Panc1 (cell line): ENCODE data around the gene PIK3R1. TPM values are rescaled to one million over a fixed set of nuclear protein-coding genes. Genes with fewer than 3 reads are reported as not detected.

Source experiments
- ATAC-seq: fragments of 200-7000 bp; cut with Tn5 transposase; 2 replicates; pipeline ENCODE4 v1.9.1; 2020; ENCODE audit warnings: mild to moderate bottlenecking, moderate library complexity
- BruUV-seq: library from RNA; stranded (reverse); fragments of 400-500 nt; replicated peaks from 2 replicates; lab custom pipeline; 2021; lab: Mats Ljungman, UMichigan
- CTCF ChIA-PET: fragments of 300-600 bp; sonication (Branson Sonifier 250); formaldehyde crosslinking; loops from one replicate; lab custom pipeline; 2022; ENCODE audit warnings: antibody characterized with exemption; lab: Charles Lee
- POLR2A ChIA-PET: fragments of 300-600 bp; sonication (Branson Sonifier 250); formaldehyde crosslinking; loops from one replicate; lab custom pipeline; 2022; ENCODE audit warnings: antibody characterized with exemption; lab: Charles Lee
- DNase-seq: peaks from one replicate; pipeline ENCODE4 v3.0.0-alpha.2; 2010; ENCODE audit warnings: low read depth, low spot score
- H3K27ac ChIP-seq: 2 replicates; pipeline ENCODE4 v1.5.1; 2011; ENCODE audit warnings: mild to moderate bottlenecking, low read length, inconsistent platforms
- H3K27me3 ChIP-seq: fragments of 200-500 bp; sonication (Bioruptor generic); 2 replicates; pipeline ENCODE4 v1.6.0; 2014; ENCODE audit warnings: low read length, inconsistent platforms; ENCODE audit not compliant: control insufficient read depth, insufficient read depth
- H3K36me3 ChIP-seq: fragments of 200-500 bp; sonication (Bioruptor generic); 2 replicates; pipeline ENCODE4 v1.5.1; 2014; ENCODE audit warnings: inconsistent platforms, mild to moderate bottlenecking, low read length, moderate library complexity; ENCODE audit not compliant: control insufficient read depth, insufficient read depth
- H3K4me1 ChIP-seq: 2 replicates; pipeline ENCODE4 v1.5.1; 2011; ENCODE audit warnings: inconsistent platforms, mild to moderate bottlenecking, low read length, moderate library complexity; ENCODE audit not compliant: control insufficient read depth, insufficient read depth
- H3K4me3 ChIP-seq, 2 experiments: 2 replicates each; pipeline ENCODE4 v1.5.1; 2011 to 2012; ENCODE audit warnings: low read depth in 2 of 2, low read length in 2 of 2, mild to moderate bottlenecking in 2 of 2, inconsistent platforms in 1 of 2, moderate library complexity in 1 of 2
- H3K9me3 ChIP-seq: fragments of 200-500 bp; sonication (Bioruptor generic); 2 replicates; pipeline ENCODE4 v1.5.1; 2014; ENCODE audit warnings: low read depth, mild to moderate bottlenecking, inconsistent platforms, low read length, moderate library complexity; ENCODE audit not compliant: control insufficient read depth, insufficient read depth
- CTCF ChIP-seq: fragments of 450-650 bp; IDR thresholded peaks from 2 replicates; pipeline ENCODE4 v1.5.1; 2017; ENCODE audit warnings: mild to moderate bottlenecking
- POLR2AphosphoS5 ChIP-seq: IDR thresholded peaks from 2 replicates; pipeline ENCODE4 v1.6.1; 2012; ENCODE audit warnings: mild to moderate bottlenecking, low read depth, low read length, moderate library complexity
- REST ChIP-seq, 2 experiments: IDR thresholded peaks; 2 replicates each; pipeline ENCODE4 v1.6.1; 2011 to 2012; ENCODE audit warnings: low read depth in 2 of 2, control low read depth in 1 of 2, low read length in 1 of 2, mild to moderate bottlenecking in 1 of 2, moderate library complexity in 1 of 2; ENCODE audit not compliant: insufficient read depth in 1 of 2
- SIN3A ChIP-seq: IDR thresholded peaks from 2 replicates; pipeline ENCODE4 v1.6.1; 2012; ENCODE audit warnings: low read depth, mild to moderate bottlenecking, low read length, moderate library complexity, borderline replicate concordance; ENCODE audit not compliant: insufficient read depth
- TCF7L2 ChIP-seq: IDR thresholded peaks from 2 replicates; pipeline ENCODE4 v1.6.1; 2011; ENCODE audit warnings: mild to moderate bottlenecking, low read depth, low read length, inconsistent platforms
- in situ Hi-C: cut with HindIII; loops from 2 replicates; pipeline ENCODE4 v1.10.0; 2016; ENCODE audit warnings: low sequenced_read_pairs, low pct_unique_long_range_greater_than_20kb
- intact Hi-C: fragments of 100-400 bp; cut with micrococcal nuclease; formaldehyde crosslinking; loops from one replicate; pipeline ENCODE4 v1.10.0; 2022; ENCODE audit not compliant: unreplicated experiment
- total RNA-seq: library from RNA; stranded (reverse); gene quantifications from one replicate; pipeline ENCODE4 v1.2.1, GENCODE V29; 2021; ENCODE audit not compliant: unreplicated experiment

The PIK3R1 gene
- total RNA-seq, 1 experiment from 2014 or later: 23.4 TPM

GRCh38 chr5:68343421-68343826, 127.9 kb downstream of the PIK3R1 start:
- Histone ChIP-seq H3K27me3 (no peaks in the 10 kb centered on the region), H3K36me3 (no peaks in the 10 kb centered on the region), H3K4me3 (no peak overlapping the region), H3K9me3 (no peaks in the 10 kb centered on the region), H3K27ac (no peak overlapping the region), H3K4me1 (no peaks in the 10 kb centered on the region)
- BruUV-seq: no TSS peak
- ATAC-seq: no peak
- TF ChIP-seq SIN3A (no peak), CTCF (no peak), REST (IDR thresholded peaks at IDR 0.05; ENCODE audit: insufficient read depth in 1 of 2, low read depth in 2 of 2, low read length in 1 of 2) (no peak), POLR2AphosphoS5 (no peak), TCF7L2 (no peak)
- intact Hi-C loops (no loop called here), in situ Hi-C loops (no loop called here)
- ChIA-PET CTCF (no interaction called here), POLR2A (no interaction called here)
- no peak for DNase-seq

GRCh38 chr5:68344447-68345111, 129.0 kb downstream of the PIK3R1 start:
- no peak for TF ChIP-seq POLR2AphosphoS5
- no peak for TF ChIP-seq CTCF
- no peak for TF ChIP-seq TCF7L2
- TF ChIP-seq REST (IDR thresholded peaks at IDR 0.05; ENCODE audit: insufficient read depth in 1 of 2, low read depth in 2 of 2, low read length in 1 of 2): no peak
- no peak for TF ChIP-seq SIN3A
- intact Hi-C loops (no loop called here), in situ Hi-C loops (no loop called here)
- no peak for DNase-seq
- ChIA-PET POLR2A (no interaction called here), CTCF (no interaction called here)
- BruUV-seq: no TSS peak
- no peak overlapping the region for H3K4me3 ChIP-seq
- H3K27me3 ChIP-seq: no peaks in the 10 kb centered on the region
- no peak overlapping the region for H3K27ac ChIP-seq
- no peaks in the 10 kb centered on the region for H3K36me3 ChIP-seq
- ATAC-seq: no peak
- no peaks in the 10 kb centered on the region for H3K4me1 ChIP-seq
- H3K9me3 ChIP-seq: no peaks in the 10 kb centered on the region
